Thyroid gland (tissue), 4 donors: Measurements from ENCODE around the gene MAD1L1.

Source experiments
- POLR2A ChIP-seq, 2 donors: fragments of 450-650 bp; IDR thresholded peaks; one replicate each; pipeline ENCODE4 v1.6.1; 2017; ENCODE audit warnings: antibody characterized with exemption in 2 of 2, mild to moderate bottlenecking in 2 of 2, moderate library complexity in 1 of 2
- TF ChIP-seq, protein P1 (sequence below), 6 experiments: fragments of 200-600 bp in 3 of 6; fragments of 450-650 bp in 3 of 6; sonication (generic) in 3 of 6; IDR thresholded peaks; one replicate each; pipeline ENCODE4 v1.5.1; 2016 to 2019; ENCODE audit warnings: antibody characterized with exemption in 6 of 6, mild to moderate bottlenecking in 2 of 6, inconsistent platforms in 1 of 6, moderate library complexity in 1 of 6

DNA sequence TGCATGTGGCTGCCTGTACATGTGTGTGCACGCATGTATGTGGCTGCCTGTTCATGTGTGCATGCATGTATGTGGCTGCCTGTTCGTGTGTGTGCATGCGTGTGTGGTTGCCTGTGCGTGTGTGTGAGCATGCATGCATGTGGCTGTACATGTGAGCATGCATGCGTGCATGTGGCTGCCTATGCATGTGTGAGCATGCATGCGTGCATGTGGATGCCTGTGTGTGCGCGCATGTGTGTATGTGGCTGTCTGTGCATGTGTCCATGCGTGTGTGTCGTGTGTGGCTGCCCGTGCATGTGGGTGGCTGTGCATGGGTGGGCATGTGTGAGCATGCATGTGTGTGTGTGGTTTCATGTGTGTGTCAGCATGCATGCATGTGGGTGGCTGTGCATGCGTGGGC, 344.3 kb downstream of the MAD1L1 start:
- TF ChIP-seq, protein P1, sequence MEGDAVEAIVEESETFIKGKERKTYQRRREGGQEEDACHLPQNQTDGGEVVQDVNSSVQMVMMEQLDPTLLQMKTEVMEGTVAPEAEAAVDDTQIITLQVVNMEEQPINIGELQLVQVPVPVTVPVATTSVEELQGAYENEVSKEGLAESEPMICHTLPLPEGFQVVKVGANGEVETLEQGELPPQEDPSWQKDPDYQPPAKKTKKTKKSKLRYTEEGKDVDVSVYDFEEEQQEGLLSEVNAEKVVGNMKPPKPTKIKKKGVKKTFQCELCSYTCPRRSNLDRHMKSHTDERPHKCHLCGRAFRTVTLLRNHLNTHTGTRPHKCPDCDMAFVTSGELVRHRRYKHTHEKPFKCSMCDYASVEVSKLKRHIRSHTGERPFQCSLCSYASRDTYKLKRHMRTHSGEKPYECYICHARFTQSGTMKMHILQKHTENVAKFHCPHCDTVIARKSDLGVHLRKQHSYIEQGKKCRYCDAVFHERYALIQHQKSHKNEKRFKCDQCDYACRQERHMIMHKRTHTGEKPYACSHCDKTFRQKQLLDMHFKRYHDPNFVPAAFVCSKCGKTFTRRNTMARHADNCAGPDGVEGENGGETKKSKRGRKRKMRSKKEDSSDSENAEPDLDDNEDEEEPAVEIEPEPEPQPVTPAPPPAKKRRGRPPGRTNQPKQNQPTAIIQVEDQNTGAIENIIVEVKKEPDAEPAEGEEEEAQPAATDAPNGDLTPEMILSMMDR (IDR thresholded peaks at IDR 0.05): no peak
- TF ChIP-seq POLR2A (IDR thresholded peaks at IDR 0.05): no peak
